GM23248 (cell line): ENCODE results near the gene MET.

ENCODE experiments used
- EZH2 ChIP-seq: fragments of 200-600 bp; sonication (generic); IDR thresholded peaks from 2 replicates; pipeline ENCODE4 v1.6.1; 2018; ENCODE audit warnings: antibody characterized with exemption, mild to moderate bottlenecking; ENCODE audit not compliant: insufficient read depth, poor library complexity, severe bottlenecking
- EZH2phosphoT487 ChIP-seq: fragments of 200-600 bp; sonication (generic); IDR thresholded peaks from 2 replicates; pipeline ENCODE4 v1.6.1; 2018; ENCODE audit warnings: antibody characterized with exemption, moderate library complexity, mild to moderate bottlenecking, low read depth; ENCODE audit not compliant: insufficient read depth

GRCh38 chr7:116786791-116787443, 114.9 kb downstream of the MET start:
- no peak for TF ChIP-seq EZH2
- TF ChIP-seq EZH2phosphoT487: no peak
